ENCODE measurements around the gene ZCCHC7. TPM values are rescaled to one million over a fixed set of nuclear protein-coding genes. Genes with fewer than 3 reads are reported as not detected.

The ZCCHC7 gene
- total RNA-seq, 1 donor from 2014 or later, result 27.8 TPM

- H3K4me3 Mint-ChIP-seq, result no peak overlapping the region
- no peaks in the 10 kb centered on the region for H3K36me3 Mint-ChIP-seq
- H3K9me3 Mint-ChIP-seq, result no peaks in the 10 kb centered on the region
- TF ChIP-seq, protein P1, sequence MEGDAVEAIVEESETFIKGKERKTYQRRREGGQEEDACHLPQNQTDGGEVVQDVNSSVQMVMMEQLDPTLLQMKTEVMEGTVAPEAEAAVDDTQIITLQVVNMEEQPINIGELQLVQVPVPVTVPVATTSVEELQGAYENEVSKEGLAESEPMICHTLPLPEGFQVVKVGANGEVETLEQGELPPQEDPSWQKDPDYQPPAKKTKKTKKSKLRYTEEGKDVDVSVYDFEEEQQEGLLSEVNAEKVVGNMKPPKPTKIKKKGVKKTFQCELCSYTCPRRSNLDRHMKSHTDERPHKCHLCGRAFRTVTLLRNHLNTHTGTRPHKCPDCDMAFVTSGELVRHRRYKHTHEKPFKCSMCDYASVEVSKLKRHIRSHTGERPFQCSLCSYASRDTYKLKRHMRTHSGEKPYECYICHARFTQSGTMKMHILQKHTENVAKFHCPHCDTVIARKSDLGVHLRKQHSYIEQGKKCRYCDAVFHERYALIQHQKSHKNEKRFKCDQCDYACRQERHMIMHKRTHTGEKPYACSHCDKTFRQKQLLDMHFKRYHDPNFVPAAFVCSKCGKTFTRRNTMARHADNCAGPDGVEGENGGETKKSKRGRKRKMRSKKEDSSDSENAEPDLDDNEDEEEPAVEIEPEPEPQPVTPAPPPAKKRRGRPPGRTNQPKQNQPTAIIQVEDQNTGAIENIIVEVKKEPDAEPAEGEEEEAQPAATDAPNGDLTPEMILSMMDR (IDR thresholded peaks at IDR 0.05; ENCODE audit: unreplicated experiment), result no peak
- H3K27me3 Mint-ChIP-seq (ENCODE audit: low read depth), result no peaks in the 10 kb centered on the region
- no peak for DNase-seq (ENCODE audit: low spot score in 2 of 2, unreplicated experiment in 2 of 2)
- H3K27ac Mint-ChIP-seq, result no peak overlapping the region
- peaks cover 5% of the 10 kb centered on the region for H3K4me1 Mint-ChIP-seq
Observed at GRCh38 chr9:37146410-37146809, 26.0 kb downstream of the ZCCHC7 start.

DNA sequence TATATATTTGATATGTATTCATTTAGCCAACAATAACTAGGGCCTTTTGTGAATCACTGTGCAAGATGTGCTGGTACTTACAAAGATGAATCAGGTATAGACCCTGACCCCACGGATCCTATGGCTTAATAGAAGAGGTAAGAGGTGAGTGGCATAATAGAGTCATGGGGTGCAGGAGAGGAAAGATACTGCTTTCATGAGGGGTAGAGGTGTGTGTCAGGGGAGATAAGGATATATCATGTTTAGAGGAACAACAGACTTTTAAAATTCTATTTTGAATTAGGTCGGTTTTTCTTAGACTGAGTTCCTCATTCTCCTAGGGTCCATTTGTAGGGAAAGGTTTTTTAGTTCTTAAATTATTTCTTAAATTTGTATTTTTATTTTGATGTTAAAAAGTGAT is 27.8 kb downstream of the ZCCHC7 start:
- TF ChIP-seq, protein P1 (IDR thresholded peaks at IDR 0.05; ENCODE audit: unreplicated experiment), result no peak
- Mint-ChIP-seq H3K27ac (no peak overlapping the region), H3K27me3 (ENCODE audit: low read depth) (no peaks in the 10 kb centered on the region), H3K4me1 (peaks cover 6% of the 10 kb centered on the region), H3K4me3 (no peak overlapping the region), H3K9me3 (no peaks in the 10 kb centered on the region), H3K36me3 (no peaks in the 10 kb centered on the region)
- DNase-seq (ENCODE audit: low spot score in 2 of 2, unreplicated experiment in 2 of 2), result no peak

- Mint-ChIP-seq H3K9me3 (peaks cover 3% of the 10 kb centered on the region), H3K27ac (no peak overlapping the region), H3K36me3 (peaks cover 10% of the 10 kb centered on the region), H3K4me3 (no peak overlapping the region), H3K27me3 (ENCODE audit: low read depth) (no peaks in the 10 kb centered on the region), H3K4me1 (peaks cover 4% of the 10 kb centered on the region)
- no peak for DNase-seq (ENCODE audit: low spot score in 2 of 2, unreplicated experiment in 2 of 2)
- TF ChIP-seq, protein P1 (IDR thresholded peaks at IDR 0.05; ENCODE audit: unreplicated experiment), result no peak
Observed at GRCh38 chr9:37149666-37150308, 29.4 kb downstream of the ZCCHC7 start.

- no peak for DNase-seq (ENCODE audit: low spot score in 2 of 2, unreplicated experiment in 2 of 2)
- Mint-ChIP-seq H3K27me3 (ENCODE audit: low read depth) (no peaks in the 10 kb centered on the region), H3K9me3 (peaks cover 3% of the 10 kb centered on the region), H3K27ac (no peak overlapping the region), H3K4me1 (peaks cover 4% of the 10 kb centered on the region), H3K4me3 (no peak overlapping the region), H3K36me3 (peaks cover 10% of the 10 kb centered on the region)
- TF ChIP-seq, protein P1 (IDR thresholded peaks at IDR 0.05; ENCODE audit: unreplicated experiment), result no peak
Observed at GRCh38 chr9:37150415-37150814, 30.0 kb downstream of the ZCCHC7 start.

DNA sequence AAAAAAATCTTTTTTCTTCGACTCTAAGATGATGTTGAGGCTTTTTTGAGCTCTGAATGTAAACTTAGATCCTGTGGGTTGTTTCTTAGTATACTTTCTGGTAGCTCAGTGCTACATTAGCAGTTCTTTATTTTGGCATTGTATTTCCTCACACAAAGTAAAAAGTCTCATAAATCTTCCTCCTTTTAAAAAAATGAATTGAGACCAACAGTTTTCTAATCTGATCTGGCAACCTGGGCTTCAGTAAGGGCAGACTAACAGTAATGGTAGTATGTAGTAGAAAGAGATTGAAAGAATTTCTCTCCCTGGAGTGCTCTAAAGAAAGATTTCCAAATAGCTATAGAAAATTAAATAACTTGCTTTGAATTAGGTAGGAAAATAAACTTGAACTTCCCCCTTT is 31.4 kb downstream of the ZCCHC7 start:
- peaks cover 15% of the 10 kb centered on the region for H3K36me3 Mint-ChIP-seq
- peaks cover 4% of the 10 kb centered on the region for H3K4me1 Mint-ChIP-seq

More for the DNA sequence above, 31.4 kb downstream of the ZCCHC7 start:
- H3K4me3 Mint-ChIP-seq, result no peak overlapping the region
- no peak for DNase-seq (ENCODE audit: low spot score in 2 of 2, unreplicated experiment in 2 of 2)
- TF ChIP-seq, protein P1 (IDR thresholded peaks at IDR 0.05; ENCODE audit: unreplicated experiment), result no peak
- no peak overlapping the region for H3K27ac Mint-ChIP-seq
- no peaks in the 10 kb centered on the region for H3K27me3 Mint-ChIP-seq (ENCODE audit: low read depth)
- H3K9me3 Mint-ChIP-seq, result peaks cover 3% of the 10 kb centered on the region

Measured in mesothelial cell of epicardium (in vitro differentiated cells).